Transverse colon (tissue), 4 donors: ENCODE measurements around the gene TCP11L1.

Source experiments
- EP300 ChIP-seq: sonication (generic); formaldehyde crosslinking; IDR thresholded peaks from one replicate; pipeline ENCODE4 v1.6.1; 2017; ENCODE audit warnings: antibody characterized with exemption, low read depth
- POLR2AphosphoS5 ChIP-seq, 3 donors: sonication (generic); formaldehyde crosslinking; IDR thresholded peaks; one replicate each; pipeline ENCODE4 v1.6.1; 2016; ENCODE audit warnings: antibody characterized with exemption in 3 of 3
- TF ChIP-seq, protein P1 (sequence below), 5 experiments: fragments of 200-600 bp in 3 of 5; fragments of 450-650 bp in 2 of 5; sonication (generic) in 3 of 5; IDR thresholded peaks; 1 replicate in 2 of 5; 2 replicates in 3 of 5; pipeline ENCODE4 v1.5.1; 2016 to 2017; ENCODE audit warnings: antibody characterized with exemption in 5 of 5, inconsistent platforms in 3 of 5, mild to moderate bottlenecking in 2 of 5, moderate library complexity in 1 of 5

DNA sequence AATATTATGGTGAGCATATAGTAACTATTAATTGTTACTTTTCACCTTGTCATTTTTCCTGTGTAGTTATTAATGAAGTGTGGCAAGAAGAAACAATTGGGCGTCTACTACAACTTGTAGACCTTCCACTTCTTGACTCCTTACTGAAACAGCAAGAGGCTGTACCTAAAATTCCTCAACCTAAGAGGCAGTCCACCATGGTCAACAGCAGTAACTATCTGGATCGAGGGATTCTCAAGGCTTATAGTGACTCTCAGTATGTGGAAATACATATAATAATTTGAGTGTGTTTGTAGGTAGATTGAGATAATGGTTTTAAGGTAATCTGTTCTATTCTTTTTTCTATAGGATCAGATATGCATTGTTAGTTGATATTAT, 10.8 kb upstream of the TCP11L1 start:
- TF ChIP-seq, protein P1, sequence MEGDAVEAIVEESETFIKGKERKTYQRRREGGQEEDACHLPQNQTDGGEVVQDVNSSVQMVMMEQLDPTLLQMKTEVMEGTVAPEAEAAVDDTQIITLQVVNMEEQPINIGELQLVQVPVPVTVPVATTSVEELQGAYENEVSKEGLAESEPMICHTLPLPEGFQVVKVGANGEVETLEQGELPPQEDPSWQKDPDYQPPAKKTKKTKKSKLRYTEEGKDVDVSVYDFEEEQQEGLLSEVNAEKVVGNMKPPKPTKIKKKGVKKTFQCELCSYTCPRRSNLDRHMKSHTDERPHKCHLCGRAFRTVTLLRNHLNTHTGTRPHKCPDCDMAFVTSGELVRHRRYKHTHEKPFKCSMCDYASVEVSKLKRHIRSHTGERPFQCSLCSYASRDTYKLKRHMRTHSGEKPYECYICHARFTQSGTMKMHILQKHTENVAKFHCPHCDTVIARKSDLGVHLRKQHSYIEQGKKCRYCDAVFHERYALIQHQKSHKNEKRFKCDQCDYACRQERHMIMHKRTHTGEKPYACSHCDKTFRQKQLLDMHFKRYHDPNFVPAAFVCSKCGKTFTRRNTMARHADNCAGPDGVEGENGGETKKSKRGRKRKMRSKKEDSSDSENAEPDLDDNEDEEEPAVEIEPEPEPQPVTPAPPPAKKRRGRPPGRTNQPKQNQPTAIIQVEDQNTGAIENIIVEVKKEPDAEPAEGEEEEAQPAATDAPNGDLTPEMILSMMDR (IDR thresholded peaks at IDR 0.05): no peak
- TF ChIP-seq POLR2AphosphoS5 (IDR thresholded peaks at IDR 0.05): no peak
- no peak for TF ChIP-seq EP300
